Loucy (cell line): Measurements from ENCODE around the gene ASIC4.

Experiments used
- H2AFZ ChIP-seq: fragments of 200-600 bp; sonication (generic); 2 replicates; pipeline ENCODE4 v1.6.0; 2016; ENCODE audit warnings: antibody characterized with exemption, mild to moderate bottlenecking, low read length, moderate library complexity
- H3F3A ChIP-seq: fragments of 200-600 bp; 2 replicates; pipeline ENCODE4 v1.6.0; 2016; ENCODE audit warnings: antibody characterized with exemption, low read depth, mild to moderate bottlenecking
- H3K27me3 ChIP-seq: fragments of 200-600 bp; sonication (generic); 2 replicates; pipeline ENCODE4 v1.6.1; 2014; ENCODE audit warnings: low read length, mild to moderate bottlenecking; ENCODE audit not compliant: insufficient read depth, poor library complexity, severe bottlenecking
- H3K36me3 ChIP-seq: fragments of 200-600 bp; sonication (generic); 2 replicates; pipeline ENCODE4 v1.6.1; 2016; ENCODE audit warnings: low read length; ENCODE audit not compliant: insufficient read depth
- H3K4me1 ChIP-seq: fragments of 200-600 bp; sonication (generic); 2 replicates; pipeline ENCODE4 v1.5.1; 2014; ENCODE audit warnings: low read length, mild to moderate bottlenecking; ENCODE audit not compliant: insufficient read depth, poor library complexity, severe bottlenecking
- H3K4me2 ChIP-seq: fragments of 200-600 bp; sonication (generic); 2 replicates; pipeline ENCODE4 v1.6.0; 2014; ENCODE audit warnings: antibody characterized with exemption, low read length, low read depth, mild to moderate bottlenecking; ENCODE audit not compliant: poor library complexity, severe bottlenecking
- H3K4me3 ChIP-seq: fragments of 200-600 bp; sonication (generic); 2 replicates; pipeline ENCODE4 v1.5.1; 2014; ENCODE audit warnings: low read length, mild to moderate bottlenecking, mixed read lengths; ENCODE audit not compliant: poor library complexity, severe bottlenecking
- H3K79me2 ChIP-seq: fragments of 200-600 bp; sonication (generic); 2 replicates; pipeline ENCODE4 v1.6.1; 2014; ENCODE audit warnings: low read length; ENCODE audit not compliant: insufficient read depth
- H3K9ac ChIP-seq: fragments of 200-600 bp; sonication (generic); 2 replicates; pipeline ENCODE4 v1.6.0; 2014; ENCODE audit warnings: mild to moderate bottlenecking, low read depth, low read length, moderate library complexity; ENCODE audit not compliant: poor library complexity, severe bottlenecking
- H3K9me2 ChIP-seq: fragments of 200-600 bp; sonication (generic); replicated peaks from 2 replicates; pipeline ENCODE4 v1.6.1; 2016; ENCODE audit warnings: low read depth, low read length, mixed read lengths
- H3K9me3 ChIP-seq: fragments of 200-600 bp; sonication (generic); 2 replicates; pipeline ENCODE4 v1.6.1; 2014; ENCODE audit warnings: mild to moderate bottlenecking, antibody characterized with exemption, low read length, low read depth; ENCODE audit not compliant: insufficient read depth
- H4K20me1 ChIP-seq: fragments of 200-600 bp; sonication (generic); 2 replicates; pipeline ENCODE4 v1.6.0; 2014; ENCODE audit warnings: antibody characterized with exemption, low read length, mild to moderate bottlenecking; ENCODE audit not compliant: insufficient read depth, poor library complexity, severe bottlenecking
- EZH2phosphoT487 ChIP-seq: fragments of 200-600 bp; IDR thresholded peaks from 2 replicates; pipeline ENCODE4 v1.6.1; 2018; ENCODE audit warnings: antibody characterized with exemption, mild to moderate bottlenecking, moderate library complexity, borderline replicate concordance
- TF ChIP-seq, protein P1 (sequence below): fragments of 200-600 bp; sonication (generic); conservative IDR thresholded peaks from 2 replicates; pipeline ENCODE4 v1.5.1; 2014; ENCODE audit warnings: mild to moderate bottlenecking, antibody characterized with exemption, low read length

Gene ASIC4

DNA sequence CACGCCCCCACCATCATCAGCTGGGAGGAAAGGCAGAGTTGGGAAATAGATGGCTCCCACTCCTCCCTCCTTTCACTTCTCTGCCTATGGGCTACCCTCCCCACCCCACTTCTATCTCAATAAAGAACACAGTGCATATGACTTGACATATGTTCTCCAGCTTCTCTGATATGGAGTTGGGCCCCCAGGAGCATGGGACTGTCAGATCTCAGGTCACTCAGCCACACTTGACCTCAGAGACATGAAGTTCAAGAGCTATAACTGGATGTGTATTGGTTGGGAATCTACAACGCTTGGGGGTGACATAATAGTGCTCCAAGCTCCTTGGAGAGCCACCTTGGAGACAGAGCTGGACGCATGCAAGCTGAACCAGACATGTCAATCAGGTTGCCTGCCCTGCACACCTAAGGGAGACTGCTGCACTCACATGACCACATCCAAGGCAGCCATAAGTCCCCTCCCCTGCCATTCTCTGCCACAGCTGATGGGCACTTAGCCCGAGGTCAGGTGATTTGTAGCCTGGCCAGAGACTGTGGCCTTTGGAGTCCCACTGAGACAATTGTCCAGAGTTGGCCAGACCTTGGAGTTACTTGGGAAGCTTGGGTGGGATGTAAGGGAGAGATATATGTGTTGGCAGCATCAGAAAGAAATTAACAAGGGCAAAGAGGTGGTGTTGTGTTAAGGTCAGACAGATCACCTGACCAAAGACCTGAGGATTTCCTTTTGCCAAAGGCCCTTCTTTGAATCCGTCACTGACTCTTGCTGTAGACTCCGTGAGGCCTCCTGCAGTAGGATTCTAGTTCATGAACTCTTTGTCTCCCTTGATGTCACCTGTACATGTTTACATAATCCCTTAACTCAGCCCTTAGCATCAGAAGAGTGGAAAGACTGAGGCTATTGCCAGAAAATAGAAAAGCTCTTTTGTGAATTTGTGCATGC, 61.6 kb downstream of the ASIC4 start:
- no peak overlapping the region for H3K4me3 ChIP-seq
- H3K4me1 ChIP-seq = peaks cover 6% of the 10 kb centered on the region
- TF ChIP-seq EZH2phosphoT487 = no peak
- TF ChIP-seq, protein P1, sequence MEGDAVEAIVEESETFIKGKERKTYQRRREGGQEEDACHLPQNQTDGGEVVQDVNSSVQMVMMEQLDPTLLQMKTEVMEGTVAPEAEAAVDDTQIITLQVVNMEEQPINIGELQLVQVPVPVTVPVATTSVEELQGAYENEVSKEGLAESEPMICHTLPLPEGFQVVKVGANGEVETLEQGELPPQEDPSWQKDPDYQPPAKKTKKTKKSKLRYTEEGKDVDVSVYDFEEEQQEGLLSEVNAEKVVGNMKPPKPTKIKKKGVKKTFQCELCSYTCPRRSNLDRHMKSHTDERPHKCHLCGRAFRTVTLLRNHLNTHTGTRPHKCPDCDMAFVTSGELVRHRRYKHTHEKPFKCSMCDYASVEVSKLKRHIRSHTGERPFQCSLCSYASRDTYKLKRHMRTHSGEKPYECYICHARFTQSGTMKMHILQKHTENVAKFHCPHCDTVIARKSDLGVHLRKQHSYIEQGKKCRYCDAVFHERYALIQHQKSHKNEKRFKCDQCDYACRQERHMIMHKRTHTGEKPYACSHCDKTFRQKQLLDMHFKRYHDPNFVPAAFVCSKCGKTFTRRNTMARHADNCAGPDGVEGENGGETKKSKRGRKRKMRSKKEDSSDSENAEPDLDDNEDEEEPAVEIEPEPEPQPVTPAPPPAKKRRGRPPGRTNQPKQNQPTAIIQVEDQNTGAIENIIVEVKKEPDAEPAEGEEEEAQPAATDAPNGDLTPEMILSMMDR = no peak
- H3K36me3 ChIP-seq = no peaks in the 10 kb centered on the region
- no peak overlapping the region for H3K4me2 ChIP-seq
- no peaks in the 10 kb centered on the region for H3K9me3 ChIP-seq
- no peaks in the 10 kb centered on the region for H3K9me2 ChIP-seq
- no peaks in the 10 kb centered on the region for H4K20me1 ChIP-seq
- H3K27me3 ChIP-seq = no peaks in the 10 kb centered on the region
- no peak overlapping the region for H2AFZ ChIP-seq
- H3K9ac ChIP-seq = no peak overlapping the region
- H3K79me2 ChIP-seq = no peaks in the 10 kb centered on the region; the same call in 1 of the 2 replicates
- no peaks in the 10 kb centered on the region for H3F3A ChIP-seq

DNA sequence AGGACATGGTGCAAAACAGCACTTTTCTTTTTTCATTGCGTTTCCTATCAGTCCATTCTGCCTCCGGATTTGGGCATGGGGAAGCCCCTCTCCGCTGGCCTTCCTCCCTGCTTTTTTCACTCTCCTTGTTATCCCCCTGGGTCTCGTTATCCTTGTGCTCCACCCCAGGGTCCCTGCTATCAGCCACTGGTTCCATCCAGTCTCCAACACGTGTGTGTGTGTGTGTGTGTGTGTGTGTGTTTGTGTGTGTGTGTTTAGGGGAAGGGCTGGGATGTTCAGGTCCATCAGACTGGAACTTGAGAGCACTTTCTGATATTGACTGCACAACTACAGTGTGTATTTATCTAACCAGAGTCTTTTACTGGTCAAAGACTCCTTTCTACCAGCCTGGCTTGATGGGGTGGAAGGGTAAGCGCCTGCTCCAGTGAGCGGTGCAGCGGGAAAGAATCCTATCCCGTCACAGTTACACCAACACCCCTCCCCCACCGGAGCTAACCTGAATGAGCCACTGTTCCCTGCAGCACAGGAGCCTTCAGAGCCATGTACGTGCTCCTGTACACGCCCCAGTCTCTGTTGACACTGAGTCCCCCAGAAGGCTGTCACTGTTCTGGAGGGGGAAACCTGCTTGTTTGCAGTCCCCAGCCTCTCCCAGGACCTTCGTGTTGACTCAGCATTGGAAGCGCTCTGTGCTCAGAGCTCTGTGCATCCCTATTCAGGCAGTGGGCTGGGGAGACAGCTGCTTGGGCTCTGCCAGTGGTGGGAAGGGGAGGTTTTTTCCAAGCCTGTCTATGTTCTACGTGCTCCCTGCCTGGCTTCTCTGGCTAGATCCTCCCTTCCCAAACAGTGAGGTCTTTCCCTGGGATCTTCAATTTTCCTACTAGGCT, 62.5 kb downstream of the ASIC4 start:
- H3K79me2 ChIP-seq = no peaks in the 10 kb centered on the region
- TF ChIP-seq EZH2phosphoT487 = no peak
- TF ChIP-seq, protein P1 = no peak
- no peaks in the 10 kb centered on the region for H3K9me3 ChIP-seq
- no peaks in the 10 kb centered on the region for H3K36me3 ChIP-seq
- H3K9me2 ChIP-seq = no peaks in the 10 kb centered on the region
- no peaks in the 10 kb centered on the region for H3K27me3 ChIP-seq
- H4K20me1 ChIP-seq = no peaks in the 10 kb centered on the region
- peaks cover 3% of the 10 kb centered on the region for H3K4me1 ChIP-seq
- H3K4me2 ChIP-seq = no peak overlapping the region
- H3K9ac ChIP-seq = no peak overlapping the region
- no peak overlapping the region for H3K4me3 ChIP-seq
- no peak overlapping the region for H2AFZ ChIP-seq
- H3F3A ChIP-seq = no peaks in the 10 kb centered on the region

DNA sequence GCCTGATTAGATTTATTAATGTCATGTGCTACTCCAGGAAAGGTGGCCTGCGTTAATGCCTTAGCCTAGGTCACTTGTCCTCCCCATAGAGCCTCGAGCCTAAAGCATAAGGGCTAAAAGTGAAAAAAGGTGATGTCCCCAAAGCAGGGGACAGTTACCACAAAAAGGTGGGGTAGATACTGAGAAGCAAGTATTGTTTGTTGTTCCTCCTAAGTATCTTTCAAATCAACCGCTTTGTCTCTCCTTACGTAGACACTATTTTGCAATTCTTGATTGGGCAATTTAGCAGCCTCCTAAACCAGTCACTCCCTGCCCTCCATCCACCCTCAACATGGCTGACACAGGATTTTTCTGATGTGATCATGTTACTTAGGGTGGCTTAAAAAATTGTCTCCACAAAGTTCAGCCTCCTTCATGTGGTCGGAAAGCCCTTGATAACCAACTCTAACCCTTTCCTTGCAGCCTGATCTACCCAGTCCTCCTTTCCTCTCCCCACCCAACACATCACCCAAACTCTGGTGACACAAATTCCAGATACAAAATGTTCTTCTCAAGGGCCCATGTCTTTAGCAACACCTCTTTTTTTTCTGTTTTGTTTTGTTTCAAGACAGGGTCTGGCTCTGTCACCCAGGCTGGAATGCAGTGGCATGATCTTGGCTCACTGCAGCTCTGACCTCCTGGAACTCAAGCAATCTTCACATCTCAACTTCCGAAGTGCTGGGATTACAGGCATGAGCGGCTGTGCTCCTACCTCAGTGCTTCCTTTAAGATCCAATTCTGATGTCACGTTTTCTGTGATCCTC, 64.7 kb downstream of the ASIC4 start:
- no peak overlapping the region for H3K4me2 ChIP-seq
- TF ChIP-seq EZH2phosphoT487 = no peak
- TF ChIP-seq, protein P1 = no peak
- no peak overlapping the region for H2AFZ ChIP-seq
- H3F3A ChIP-seq = no peaks in the 10 kb centered on the region
- H3K9ac ChIP-seq = no peak overlapping the region
- no peaks in the 10 kb centered on the region for H4K20me1 ChIP-seq
- no peaks in the 10 kb centered on the region for H3K9me3 ChIP-seq
- H3K9me2 ChIP-seq = no peaks in the 10 kb centered on the region
- no peaks in the 10 kb centered on the region for H3K4me1 ChIP-seq
- H3K79me2 ChIP-seq = no peaks in the 10 kb centered on the region
- H3K36me3 ChIP-seq = no peaks in the 10 kb centered on the region
- no peak overlapping the region for H3K4me3 ChIP-seq
- no peaks in the 10 kb centered on the region for H3K27me3 ChIP-seq
